Measurements from ENCODE around the gene RASSF7.

DNA sequence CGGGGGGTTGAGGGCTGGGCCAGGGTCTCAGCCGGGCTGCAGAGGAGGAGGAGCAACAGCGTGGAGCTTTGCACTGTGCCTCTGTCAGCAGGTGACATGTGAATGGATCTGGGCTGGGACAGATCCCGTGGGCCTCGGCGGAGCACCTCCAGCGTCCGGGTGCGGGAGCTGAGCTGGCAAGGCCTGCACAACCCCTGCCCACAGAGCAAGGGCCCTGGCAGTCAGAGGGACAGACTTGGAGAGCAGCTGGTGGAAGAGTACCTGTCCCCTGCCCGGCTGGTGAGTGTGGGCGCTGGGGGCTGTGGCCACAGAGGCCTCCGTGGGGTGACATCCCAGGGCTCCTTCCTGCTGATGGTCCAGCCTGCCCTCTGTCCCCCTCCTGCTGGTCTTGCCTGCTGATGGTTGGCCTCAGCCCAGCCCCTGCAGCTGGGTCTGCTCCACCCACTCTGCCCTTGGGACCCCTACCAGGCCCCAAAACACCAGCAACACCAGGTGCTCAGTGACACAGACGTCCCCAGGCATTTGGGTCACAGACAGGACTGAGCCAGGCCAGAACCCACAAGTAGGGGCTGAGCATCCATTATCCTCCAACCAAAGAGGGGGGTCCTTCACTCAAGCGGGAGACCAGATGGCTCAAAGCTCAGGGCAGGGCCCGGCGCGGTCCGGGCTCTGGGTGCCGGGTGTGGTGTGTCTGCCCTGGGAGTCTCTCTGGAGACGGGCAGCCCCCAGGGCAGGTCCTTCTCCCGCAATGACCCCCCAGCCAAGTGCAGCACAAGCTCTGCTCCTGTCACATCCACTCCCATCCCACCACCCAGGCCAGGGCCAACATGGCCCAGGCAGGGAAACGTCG, 20.0 kb upstream of the RASSF7 start:
- TF ChIP-seq CSDC2 (CRISPR knock-in tag; IDR thresholded peaks at IDR 0.05) (no peak), TCF4 (CRISPR knock-in tag; IDR thresholded peaks at IDR 0.05; ENCODE audit: borderline replicate concordance) (no peak), CREB5 (CRISPR knock-in tag; IDR thresholded peaks at IDR 0.05; ENCODE audit: low read depth) (no peak), ZFP30 (CRISPR knock-in tag; IDR thresholded peaks at IDR 0.05) (no peak)
- TF ChIP-seq, protein P1, sequence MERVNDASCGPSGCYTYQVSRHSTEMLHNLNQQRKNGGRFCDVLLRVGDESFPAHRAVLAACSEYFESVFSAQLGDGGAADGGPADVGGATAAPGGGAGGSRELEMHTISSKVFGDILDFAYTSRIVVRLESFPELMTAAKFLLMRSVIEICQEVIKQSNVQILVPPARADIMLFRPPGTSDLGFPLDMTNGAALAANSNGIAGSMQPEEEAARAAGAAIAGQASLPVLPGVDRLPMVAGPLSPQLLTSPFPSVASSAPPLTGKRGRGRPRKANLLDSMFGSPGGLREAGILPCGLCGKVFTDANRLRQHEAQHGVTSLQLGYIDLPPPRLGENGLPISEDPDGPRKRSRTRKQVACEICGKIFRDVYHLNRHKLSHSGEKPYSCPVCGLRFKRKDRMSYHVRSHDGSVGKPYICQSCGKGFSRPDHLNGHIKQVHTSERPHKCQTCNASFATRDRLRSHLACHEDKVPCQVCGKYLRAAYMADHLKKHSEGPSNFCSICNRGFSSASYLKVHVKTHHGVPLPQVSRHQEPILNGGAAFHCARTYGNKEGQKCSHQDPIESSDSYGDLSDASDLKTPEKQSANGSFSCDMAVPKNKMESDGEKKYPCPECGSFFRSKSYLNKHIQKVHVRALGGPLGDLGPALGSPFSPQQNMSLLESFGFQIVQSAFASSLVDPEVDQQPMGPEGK (CRISPR knock-in tag; IDR thresholded peaks at IDR 0.05; ENCODE audit: borderline replicate concordance): no peak

Data from SK-N-SH treated with all-trans-retinoic acid at 6 μM for 48 hours (cell line).